EL (cell line): ENCODE results near the gene EPS8L2.

Source experiments
- DNase-seq: peaks from one replicate; pipeline ENCODE4 v3.0.0-alpha.2; 2016

EPS8L2 gene

DNA sequence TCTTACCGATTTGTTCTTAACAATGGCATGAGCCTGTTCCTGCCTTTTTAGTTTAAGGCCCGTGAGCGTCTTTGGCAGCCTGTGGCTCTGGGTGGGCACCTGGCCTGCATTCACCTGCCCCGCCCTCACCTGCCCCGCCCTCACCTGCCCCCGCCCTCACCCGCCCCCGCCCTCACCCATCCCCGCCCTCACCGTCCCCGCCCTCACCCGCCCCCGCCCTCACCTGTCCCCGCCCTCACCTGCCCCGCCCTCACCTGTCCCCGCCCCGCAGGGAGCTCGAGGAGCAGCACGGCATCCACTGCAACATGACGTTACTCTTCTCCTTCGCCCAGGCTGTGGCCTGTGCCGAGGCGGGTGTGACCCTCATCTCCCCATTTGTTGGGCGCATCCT, 57.0 kb downstream of the EPS8L2 start:
- no peak for DNase-seq

DNA sequence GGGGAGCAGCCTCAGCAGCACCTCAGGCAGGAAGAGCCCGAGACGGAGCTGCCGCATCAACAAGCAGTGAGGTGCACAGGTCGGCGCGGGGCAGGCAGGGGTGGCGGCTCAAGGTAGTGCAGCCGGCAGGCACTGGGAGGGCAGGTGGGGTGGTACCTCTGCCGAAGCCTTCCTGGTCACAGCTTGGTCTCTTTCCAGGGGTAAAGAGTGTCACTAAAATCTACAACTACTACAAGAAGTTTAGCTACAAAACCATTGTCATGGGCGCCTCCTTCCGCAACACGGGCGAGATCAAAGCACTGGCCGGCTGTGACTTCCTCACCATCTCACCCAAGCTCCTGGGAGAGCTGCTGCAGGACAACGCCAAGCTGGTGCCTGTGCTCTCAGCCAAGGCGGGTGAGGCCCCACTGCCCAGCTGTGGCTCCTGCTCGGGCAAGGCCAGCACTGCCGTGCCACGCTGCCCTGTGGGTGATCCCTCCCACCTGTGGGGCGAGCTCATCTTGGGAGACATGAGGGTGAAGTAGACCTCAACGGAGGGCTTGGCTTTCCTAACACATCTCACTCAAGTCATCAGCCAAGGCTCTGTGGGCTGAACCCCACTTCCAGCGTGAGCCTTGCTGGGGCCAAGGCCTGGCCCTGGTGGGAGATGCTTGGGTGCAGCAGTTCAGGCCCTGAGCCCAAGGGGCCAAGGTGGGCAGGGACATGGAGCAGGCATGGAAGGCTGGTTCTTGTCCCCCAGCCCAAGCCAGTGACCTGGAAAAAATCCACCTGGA, 57.7 kb downstream of the EPS8L2 start:
- DNase-seq, result no peak

DNA sequence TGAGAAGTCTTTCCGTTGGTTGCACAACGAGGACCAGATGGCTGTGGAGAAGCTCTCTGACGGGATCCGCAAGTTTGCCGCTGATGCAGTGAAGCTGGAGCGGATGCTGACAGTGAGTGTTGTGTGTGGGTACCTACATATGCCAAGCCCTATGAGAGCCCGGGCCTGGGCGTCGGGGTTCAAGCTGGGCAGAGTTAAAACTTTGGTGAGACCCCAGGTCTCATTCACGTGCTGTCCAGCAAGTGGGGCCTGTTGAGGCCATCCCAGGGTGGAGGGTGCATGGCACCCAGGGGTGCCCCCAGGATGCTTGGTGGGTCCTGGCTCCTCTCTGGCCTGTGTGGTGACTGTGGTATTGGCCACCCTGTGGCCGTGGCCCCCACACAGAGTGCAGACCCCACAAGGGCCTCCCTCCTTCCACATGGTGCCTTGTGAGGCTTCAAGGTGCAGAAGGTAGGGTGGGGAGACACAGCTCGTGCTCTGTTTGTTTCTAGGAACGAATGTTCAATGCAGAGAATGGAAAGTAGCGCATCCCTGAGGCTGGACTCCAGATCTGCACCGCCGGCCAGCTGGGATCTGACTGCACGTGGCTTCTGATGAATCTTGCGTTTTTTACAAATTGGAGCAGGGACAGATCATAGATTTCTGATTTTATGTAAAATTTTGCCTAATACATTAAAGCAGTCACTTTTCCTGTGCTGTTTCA, 58.4 kb downstream of the EPS8L2 start:
- no peak for DNase-seq

DNA sequence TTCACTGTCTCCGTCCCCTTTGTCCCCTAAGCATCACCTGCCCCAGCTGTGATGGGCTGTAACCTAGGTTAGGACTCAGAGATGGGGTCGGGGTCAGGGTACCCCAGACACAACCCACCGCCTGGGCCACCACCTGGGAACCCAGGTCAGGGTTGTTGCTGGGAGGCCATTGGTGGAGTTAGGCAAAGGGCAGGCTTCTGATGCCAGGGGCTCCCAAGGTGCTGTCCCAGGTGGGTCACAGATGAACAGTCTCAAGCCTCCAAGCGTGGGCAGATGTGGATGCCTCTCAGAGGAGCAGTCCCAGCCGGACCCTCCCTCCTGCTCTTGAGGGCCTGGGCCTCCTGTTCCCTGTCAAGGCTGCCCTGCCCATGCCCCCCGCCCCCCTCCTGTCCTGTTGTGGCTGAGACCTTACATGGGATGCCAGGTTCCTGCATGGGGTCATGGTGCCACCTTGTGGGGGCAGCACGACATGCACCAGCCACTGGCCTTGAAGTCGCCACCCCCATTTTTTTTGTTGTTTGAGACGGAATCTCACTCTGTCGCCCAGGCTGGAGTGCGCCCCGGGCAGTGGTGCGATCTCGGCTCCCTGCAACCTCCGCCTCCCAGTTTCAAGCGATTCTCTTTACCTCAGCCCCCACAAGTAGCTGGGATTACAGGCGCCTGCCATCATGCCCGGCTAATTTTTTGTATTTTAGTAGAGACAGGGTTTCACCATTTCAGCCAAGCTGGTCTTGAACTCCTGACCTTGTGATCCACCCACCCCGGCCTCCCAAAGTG, 59.2 kb downstream of the EPS8L2 start:
- DNase-seq, result peak; percentile 52

GRCh38 chr11:765802-766091, 59.7 kb downstream of the EPS8L2 start:
- DNase-seq, result no peak

- no peak for DNase-seq
Observed at GRCh38 chr11:766106-766935, 60.3 kb downstream of the EPS8L2 start.

GRCh38 chr11:766936-767210, 60.8 kb downstream of the EPS8L2 start:
- no peak for DNase-seq

DNA sequence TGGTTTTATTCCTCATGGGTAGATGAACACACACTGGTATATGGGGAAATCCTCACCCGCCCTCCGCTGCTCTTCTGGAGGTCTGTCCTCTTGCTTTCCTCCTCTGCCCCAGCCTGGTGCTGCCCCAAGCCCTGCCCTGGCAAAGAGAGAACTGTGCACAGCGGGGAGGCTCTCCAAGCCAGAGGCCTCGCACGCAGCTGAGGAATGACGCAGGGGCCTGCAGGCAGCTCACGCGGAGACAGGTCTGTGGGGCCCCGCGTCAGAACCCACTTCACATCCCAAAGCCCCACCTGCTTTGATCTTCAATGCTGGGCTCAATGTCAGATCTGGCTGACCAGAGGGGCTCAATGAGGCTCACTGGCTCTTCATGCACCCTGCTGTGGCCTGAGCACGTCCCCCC, 61.2 kb downstream of the EPS8L2 start:
- DNase-seq, result no peak

GRCh38 chr11:769887-770641, 64.0 kb downstream of the EPS8L2 start:
- DNase-seq, result no peak

DNA sequence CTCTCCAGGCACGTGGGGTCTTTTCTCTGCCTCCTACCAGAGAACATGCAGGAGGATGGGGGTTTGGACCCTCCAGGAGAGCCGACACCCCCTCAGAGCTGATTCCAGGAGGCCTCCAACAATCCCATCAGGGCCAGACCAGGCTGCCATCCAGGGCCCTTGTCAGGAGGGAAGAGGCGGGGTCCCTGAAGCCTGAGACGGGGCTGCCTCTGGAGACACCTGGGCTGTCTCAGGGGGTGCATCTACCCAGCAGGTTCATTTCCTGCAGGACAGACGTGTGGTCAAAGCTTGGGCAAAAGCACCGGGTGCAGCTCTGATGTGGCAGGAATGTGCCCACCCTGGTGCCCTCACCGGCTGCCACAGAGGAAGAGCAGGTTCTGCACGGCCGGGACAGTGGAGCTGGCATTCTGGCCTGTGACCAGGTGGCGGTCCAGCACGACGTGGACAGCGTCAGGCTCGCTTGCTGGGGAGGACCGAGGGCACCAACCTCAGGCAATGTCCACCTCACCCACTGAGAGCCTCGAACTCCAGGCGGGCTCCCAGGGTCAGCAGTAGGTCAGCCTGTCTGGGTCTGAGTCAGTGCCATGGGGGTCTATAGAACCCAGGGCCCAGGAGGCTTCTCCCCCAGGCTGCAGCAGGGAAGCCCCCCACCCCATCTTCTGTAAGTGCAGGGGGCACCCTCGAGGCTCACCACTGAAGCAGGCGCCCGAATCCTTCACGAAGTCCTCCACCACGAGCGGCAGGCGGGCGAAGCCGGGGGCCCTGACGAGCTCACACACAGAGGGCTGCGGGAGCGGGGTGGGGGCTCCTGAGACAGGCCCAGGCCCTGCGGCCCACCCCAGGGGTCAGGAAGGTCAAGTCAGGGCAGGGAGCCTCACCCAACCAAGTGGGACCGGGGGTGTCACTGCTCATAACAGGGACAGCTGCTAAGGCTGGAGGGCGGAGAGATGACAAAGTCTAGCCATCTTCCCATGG, 64.9 kb downstream of the EPS8L2 start:
- no peak for DNase-seq

DNA sequence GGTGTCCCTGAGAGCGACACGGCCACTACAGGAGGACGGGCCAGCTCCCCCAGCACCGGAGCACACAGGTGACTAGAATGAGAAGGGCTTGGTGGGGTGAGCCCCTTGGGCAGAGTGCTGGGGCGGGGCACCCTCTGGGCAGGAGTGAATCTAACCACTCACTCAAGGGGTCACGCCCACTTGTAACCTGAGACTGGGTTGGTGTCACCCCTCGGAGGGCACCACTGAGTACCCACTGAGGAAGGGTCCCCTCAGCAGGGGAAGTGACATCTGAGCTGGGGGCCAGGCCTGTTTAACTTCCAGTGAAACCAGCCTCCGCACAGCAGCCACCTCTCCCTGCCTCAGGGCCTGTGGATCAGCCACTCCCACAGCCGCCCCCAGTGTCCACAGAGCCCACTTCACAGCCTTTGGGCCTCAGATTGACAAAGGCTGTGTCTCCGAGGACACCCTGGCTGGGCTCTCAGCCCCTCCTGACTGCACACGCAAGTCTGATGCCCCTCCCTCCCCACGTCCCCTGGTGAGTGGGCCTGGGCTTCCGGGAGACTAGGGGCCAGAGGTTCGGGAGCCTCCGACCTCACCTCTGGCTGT, 65.7 kb downstream of the EPS8L2 start:
- no peak for DNase-seq

- DNase-seq, result no peak
Observed at GRCh38 chr11:772429-773390, 66.7 kb downstream of the EPS8L2 start.

DNA sequence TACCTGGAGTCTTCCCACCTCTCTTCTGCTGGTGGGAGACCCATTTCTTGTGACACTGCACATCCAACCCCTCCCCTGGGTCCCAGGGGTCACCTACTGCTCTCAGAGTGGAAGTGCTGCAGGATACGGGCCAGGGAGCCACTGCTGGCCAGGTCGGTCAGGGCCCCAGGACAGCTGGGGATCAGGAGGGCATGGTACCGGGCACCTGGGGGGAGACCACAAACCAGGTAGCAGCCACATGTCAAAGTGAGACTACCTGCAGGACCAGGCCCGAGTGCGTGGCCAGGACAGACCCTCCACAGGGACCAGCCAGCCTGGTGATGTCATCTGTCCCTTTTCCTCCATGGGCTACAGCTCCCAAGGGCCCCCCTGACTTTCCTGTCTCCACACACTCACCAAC, 67.4 kb downstream of the EPS8L2 start:
- DNase-seq, result no peak

DNA sequence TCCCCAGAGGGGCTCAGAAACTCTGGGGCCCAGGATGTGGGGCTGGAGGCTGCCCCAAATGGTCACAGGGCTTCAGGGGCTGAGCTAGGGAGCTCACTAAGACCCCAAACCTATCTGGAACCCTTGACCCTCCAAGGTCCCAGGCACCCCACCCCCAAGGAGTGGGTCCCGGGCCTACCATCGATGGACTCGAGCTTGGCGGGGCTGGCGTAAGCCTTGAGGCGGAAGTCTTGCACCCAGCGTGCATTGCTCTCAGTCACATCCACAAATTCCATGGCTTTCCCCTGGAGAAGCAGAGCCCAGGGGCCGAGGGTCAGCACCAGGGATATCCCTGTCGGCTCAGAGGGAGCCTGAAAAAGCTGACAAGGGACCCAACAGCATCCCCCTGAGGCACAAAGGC, 67.8 kb downstream of the EPS8L2 start:
- no peak for DNase-seq

GRCh38 chr11:774873-775592, 69.0 kb downstream of the EPS8L2 start:
- peak; percentile 70 for DNase-seq

- no peak for DNase-seq
Observed at GRCh38 chr11:776263-776560, 70.2 kb downstream of the EPS8L2 start.

GRCh38 chr11:776561-777287, 70.7 kb downstream of the EPS8L2 start:
- no peak for DNase-seq
